ENCODE data around the gene TSPO2.

TSPO2 gene

DNA sequence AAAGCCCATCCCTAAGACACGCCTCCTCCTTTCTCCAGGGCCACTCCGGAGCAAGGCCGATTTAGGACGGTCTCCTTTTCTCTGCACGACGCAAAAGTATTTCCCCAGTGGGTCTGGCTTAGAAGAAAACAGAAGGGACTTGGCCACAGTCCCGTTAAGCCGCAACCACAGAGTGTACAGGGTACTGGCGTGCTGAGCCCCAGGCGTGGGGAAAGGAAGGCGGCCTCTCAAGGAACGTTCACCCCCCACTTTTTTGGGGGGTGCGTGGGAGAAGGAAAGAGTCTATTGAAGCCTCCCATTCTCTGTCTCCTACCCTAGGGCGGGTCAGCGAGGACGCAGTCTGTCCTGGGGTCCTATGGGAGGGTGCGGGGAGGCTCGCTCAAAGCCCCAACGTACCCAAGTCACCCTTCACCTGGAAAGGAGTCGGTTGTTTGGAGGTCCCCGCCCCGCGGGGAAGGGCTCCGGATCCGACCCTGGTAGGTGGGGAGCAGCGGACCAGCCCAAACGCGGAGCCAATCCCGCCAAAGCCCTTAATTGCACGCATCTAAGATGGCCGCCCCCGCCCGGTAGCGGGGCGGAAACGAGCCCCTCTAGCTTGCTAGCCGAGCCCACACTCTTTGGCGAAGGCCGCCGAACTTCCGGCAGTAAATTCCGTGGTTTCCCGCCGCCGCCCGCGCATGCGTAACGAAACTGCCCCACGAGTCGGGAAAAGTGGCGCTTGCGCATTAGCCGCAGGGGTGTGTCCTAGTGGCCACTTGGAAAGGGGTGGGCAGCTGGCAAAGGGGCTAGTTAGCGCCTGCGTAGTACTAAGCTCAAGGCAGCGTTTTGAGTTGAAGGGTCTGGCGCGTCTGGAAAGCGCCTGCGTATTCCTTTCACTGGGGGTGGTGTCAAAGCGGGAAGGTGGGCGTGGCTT lies 29.9 kb downstream of the TSPO2 start, which contains the start of gene OARD1:
Gene OARD1, minus strand, starts transcription at position 434 of the 913 bp plus-strand sequence. CDS start 722 bp downstream, outside the sequence.
- in situ Hi-C loops (cut with MboI; ENCODE audit: low pct_unique_long_range_greater_than_20kb, low sequenced_read_pairs) = no loop called here
- DNase-seq = peak; percentile 99

DNA sequence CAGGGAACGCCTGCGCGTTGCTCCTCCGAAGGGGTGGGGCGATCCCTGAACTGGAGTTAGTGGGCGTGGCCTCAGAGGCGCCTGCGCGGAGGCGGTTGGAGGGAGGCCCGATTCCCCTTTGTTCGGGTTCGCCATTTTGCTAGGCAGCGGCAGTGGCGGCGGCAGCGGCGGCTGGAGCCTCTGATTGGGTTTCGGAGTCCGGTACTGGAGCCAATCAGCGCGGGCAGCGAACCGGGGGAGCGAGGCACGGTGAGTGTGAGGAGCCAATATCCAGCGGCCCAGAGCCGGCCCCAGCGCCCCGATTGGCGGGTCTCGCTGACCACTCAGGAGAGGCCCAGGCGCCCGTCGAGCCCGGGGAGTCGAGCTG lies 30.6 kb downstream of the TSPO2 start, which contains the start of gene NFYA:
Gene NFYA, plus strand, starts transcription at position 139 of the 367 bp plus-strand sequence. CDS start 6,116 bp downstream, outside the sequence.
- in situ Hi-C loops (cut with MboI; ENCODE audit: low pct_unique_long_range_greater_than_20kb, low sequenced_read_pairs) = no loop called here
- no peak for DNase-seq

DNA sequence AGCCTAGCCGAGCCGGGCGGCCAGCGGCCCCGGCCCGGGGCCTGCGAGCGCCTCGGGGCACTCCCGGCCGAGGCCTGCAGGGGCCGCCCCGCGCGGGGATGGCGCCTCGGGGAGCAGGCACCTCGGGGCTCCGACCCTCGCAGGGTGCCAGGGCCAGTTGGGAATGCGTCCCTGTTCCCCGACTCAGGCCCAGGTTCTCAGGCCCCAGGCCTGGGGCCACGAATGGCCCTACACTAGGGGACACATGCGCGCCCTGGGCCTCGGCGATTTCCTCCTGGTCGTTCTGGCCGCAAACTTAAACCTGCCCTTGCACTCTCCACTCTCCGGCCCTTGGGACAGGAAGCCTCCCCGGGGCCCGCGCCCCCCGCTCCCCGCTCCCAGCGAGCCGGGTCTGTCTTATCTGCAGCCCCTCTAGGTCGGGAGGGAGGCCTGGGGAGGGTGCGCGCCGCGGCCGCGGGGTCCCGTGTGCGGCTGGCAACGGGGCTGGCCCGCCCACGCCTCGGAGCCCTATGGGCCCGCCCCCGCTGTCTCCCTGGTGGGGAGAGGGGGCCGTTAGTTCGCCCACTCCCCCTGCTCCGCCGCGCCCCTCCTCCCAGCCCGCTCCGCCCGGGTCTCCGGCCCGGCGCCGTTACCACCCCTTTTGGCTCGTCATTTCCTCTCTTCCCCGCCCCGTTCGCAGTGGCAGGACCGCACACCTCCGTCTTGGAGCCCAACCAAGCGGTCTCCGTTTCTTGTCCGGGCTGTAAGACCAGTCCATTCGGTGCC lies 31.1 kb downstream of the TSPO2 start:
- DNase-seq = peak; percentile 88
- in situ Hi-C loops (cut with MboI; ENCODE audit: low pct_unique_long_range_greater_than_20kb, low sequenced_read_pairs) = no loop called here

DNA sequence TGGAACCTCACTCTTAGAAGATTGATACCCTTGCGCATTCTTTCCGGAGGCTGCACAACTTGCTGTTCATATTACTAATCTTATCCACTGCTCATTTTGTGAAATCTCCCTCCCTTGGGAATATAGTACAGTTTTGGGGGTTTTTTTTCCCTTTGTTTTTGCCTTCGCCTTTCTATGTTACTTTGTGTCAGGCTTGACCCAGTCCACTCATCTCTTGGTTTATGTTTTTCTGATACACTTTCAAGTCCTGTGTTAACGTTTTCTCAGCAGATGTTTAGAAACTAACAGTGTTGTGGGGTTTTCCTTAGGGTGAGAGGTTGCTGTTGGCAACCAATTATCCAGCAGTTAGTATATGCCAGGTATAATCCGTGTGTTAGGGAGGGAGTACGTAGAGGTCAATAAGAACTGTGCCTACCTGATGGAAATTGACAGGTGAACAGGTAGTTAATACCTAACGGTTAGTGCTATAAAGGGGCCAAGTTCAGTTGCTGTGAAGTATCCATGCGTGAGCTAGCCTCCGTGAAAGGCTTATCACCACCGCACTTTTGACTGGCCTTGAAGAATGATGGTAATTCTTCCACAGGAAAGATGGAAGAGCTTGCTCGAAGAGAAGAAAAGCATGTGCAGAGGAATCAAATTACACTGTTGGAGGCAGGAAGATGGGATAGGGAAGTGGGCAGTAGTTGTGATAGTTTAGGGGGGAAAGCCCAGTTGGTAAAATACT lies 31.9 kb downstream of the TSPO2 start:
- in situ Hi-C loops (cut with MboI; ENCODE audit: low pct_unique_long_range_greater_than_20kb, low sequenced_read_pairs) = no loop called here
- peak; percentile 57 for DNase-seq

DNA sequence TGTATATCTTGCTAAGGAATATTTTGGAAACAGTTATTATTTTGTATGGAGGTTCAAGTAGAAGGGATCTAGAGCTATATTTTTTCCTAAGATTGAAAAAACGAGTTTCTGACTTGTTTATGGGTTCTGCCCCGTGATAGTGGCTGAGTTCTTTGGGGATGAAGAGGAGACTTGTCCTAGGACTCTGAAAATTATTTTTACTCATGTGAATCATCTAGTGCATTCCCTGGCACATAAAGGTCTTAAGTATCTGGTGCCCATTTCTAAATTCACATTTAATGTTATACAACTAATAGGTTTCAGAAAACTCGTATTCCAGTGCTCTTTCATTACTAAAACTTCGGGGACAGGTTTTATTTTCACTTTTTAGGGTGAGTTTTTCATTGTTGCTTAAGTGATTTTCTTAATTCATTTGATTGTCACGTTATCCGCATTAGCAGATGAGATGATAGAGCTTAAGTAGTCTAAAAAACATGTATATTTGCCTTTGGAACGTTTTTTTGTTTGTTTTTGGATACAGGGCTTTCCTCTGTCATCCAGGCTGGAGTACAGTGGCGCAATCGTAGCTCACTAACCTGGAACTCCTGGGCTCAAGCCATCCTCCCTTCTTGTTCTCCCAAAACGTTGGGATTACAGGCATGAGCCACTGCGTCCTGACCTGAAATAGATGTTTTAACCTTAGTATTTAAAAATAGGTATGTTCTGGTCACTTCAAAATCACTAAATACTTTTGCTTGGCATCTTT lies 32.6 kb downstream of the TSPO2 start:
- DNase-seq = no peak

DNA sequence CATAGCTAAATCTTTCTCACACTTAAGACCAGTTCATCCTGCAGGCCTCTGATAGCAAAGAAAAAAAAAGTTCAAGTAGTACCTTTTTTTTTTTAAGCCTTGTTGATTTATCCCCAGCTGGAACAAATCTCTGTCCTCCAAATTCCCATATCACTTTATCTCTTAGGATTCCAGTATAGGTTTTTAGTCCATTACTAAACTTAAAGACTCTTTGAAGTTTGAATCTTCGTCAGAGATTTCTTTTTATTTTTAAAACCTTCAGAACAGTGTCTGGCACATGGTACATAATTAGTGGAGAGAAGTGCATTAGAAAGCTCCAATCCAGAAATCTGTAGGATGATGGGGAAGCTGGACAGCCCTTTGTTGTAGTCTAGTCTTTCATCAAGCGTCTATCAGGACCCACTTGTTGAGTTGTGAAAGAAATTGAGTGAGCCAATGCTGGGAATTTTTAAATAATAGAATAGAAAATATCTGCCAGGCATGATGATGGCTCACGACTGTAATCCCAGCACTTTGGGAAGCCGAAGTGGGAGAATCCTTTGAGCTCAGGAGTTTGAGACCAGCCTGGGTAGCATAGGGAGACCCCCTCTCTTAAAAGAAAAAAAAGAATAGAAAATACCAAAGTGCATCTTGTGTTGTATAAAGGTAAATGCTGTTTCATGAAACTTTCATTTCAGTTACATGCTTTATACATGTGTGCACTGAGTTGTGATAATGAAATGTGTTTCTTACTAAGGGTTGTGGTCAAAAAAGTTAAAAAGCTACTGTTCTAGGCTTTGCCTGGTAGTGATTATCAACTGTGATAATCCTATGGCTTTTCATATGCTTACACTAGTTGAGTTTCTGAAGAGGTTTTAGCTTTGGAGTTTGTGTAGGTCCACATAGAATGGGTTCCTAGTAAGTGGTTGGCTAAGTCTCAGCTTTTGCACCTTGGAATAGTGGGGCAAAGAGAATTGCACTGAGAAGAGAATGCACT lies 33.7 kb downstream of the TSPO2 start:
- in situ Hi-C loops (cut with MboI; ENCODE audit: low pct_unique_long_range_greater_than_20kb, low sequenced_read_pairs) = no loop called here
- no peak for DNase-seq

More for the DNA sequence above, 32.6 kb downstream of the TSPO2 start:
- in situ Hi-C loops (cut with MboI; ENCODE audit: low pct_unique_long_range_greater_than_20kb, low sequenced_read_pairs) = no loop called here

DNA sequence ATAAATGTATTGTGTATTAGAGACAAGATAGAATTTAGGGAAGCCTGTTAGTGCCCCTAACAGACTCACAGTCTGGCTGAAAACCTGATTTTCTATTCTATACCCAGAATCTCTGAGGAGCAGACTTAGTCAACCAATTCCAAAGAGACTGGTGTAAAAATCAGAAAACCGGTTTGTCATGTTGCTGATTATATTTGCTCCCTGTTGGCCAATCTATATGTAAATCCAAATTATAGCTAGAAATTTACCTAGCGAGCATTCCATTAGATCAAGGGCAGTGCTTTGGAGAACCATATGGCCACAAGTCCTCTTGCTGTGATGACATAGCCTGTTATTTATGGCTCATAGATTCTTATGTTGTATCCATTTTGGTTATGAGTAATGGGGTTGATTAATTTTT lies 35.3 kb downstream of the TSPO2 start:
- no peak for DNase-seq
- in situ Hi-C loops (cut with MboI; ENCODE audit: low pct_unique_long_range_greater_than_20kb, low sequenced_read_pairs) = no loop called here

DNA sequence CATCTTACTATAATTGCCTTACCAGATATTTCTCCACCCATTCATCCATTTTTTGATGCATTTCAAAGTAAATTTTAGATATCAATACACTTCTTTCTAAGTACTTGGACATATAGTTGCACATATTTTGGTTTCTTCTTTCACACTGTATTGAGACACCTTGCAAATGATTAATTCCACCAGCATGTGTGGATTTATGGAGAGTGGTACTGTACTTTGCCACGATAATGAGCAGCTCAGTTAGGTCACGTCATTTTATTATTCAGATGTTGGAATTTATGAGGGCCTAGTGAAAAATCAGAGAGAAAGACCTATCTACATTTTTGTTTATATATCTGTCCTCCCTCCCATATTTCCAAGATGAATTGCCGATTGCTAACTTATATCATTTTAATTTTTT lies 35.8 kb downstream of the TSPO2 start:
- no peak for DNase-seq
- in situ Hi-C loops (cut with MboI; ENCODE audit: low pct_unique_long_range_greater_than_20kb, low sequenced_read_pairs) = no loop called here

DNA sequence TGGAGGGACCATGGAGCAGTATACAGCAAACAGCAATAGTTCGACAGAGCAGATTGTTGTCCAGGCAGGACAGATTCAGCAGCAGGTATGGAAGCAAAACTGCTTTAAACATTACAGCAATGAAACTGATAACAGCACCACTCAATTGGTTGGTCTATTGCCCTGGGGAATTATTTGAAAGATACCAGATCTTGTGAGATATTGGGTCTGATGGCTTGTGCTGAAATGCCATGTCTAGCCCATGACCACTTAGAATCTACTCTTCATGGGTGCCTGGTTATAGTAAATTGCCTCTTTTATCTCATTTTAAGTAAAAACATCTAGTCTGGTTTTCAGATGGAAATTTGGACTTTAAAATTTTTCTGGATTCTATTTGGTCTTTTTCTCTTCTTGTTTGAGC lies 36.8 kb downstream of the TSPO2 start:
- in situ Hi-C loops (cut with MboI; ENCODE audit: low pct_unique_long_range_greater_than_20kb, low sequenced_read_pairs) = no loop called here
- no peak for DNase-seq

DNA sequence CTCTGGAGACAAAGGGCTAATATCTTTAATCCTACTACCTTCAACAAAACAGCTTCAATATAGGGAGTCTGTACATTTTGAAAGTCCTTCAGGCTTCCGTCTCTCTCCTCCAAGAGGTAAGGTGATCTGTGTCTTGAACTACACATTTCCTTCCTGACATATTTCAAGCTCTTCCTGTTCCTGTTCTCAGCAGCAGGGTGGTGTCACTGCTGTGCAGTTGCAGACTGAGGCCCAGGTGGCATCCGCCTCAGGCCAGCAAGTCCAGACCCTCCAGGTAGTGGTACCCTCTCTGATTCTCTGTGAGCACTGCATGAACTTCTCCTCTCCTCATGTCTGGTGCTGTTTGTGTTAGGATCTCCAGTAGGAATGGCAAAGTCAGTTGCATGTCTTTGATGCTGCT lies 38.4 kb downstream of the TSPO2 start:
- DNase-seq = no peak
- in situ Hi-C loops (cut with MboI; ENCODE audit: low pct_unique_long_range_greater_than_20kb, low sequenced_read_pairs) = no loop called here

DNA sequence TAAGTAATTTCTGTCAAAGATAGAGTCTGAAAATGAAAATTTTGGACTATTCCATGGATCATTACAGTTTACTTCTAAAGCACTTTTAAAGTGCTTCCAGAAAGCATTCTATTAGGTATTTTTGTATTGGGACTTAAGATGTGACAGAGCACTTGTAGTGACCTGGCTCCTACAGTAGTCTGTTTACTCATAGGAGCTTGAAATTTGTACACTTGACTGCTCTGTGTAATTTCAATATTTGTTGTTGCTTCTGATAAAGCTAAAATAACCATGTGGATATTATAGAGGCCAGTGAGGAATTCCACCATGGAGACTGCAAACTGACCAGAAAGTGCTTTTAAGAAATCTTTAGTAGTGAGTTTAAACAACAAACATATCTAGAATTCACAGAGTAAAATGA lies 40.8 kb downstream of the TSPO2 start:
- in situ Hi-C loops (cut with MboI; ENCODE audit: low pct_unique_long_range_greater_than_20kb, low sequenced_read_pairs) = no loop called here
- no peak for DNase-seq

DNA sequence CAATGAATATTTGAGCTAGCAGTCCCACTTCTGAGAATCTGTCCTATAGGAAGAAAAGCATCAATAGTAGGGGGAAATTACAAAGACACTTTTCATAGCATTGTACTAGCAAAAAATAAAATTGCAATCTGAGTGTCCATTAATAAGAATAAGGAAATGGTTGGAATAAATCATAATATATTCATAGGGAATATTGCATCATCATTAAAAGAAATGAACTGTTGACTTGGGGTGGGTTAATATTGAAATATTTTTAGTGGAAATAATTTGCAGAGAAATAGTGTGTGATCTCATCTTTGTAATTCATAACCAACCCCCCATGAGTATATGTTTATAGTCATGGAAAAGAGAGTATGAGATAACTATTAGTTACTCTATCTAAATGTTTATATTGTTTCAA lies 42.9 kb downstream of the TSPO2 start:
- in situ Hi-C loops (cut with MboI; ENCODE audit: low pct_unique_long_range_greater_than_20kb, low sequenced_read_pairs) = no loop called here
- DNase-seq = no peak

DNA sequence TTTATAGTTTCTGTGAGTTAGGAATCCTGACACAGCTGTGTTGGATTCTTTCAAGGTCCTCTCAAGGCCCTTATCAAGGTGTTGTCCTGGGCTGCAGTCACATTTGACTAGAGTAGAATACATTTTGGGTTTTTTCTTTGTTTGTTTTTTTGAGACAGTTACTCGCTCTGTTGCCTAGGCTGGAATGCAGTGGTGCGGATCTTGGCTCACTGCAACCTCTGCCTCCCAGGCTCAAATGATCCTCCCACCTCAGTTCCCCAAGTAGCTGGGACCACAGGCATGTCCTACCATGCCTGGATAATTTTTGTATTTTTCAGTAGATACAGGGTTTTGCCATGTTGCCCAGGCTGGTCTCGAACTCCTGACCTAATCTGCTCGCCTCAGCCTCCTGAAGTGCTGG lies 46.2 kb downstream of the TSPO2 start:
- in situ Hi-C loops (cut with MboI; ENCODE audit: low pct_unique_long_range_greater_than_20kb, low sequenced_read_pairs) = no loop called here
- no peak for DNase-seq

DNA sequence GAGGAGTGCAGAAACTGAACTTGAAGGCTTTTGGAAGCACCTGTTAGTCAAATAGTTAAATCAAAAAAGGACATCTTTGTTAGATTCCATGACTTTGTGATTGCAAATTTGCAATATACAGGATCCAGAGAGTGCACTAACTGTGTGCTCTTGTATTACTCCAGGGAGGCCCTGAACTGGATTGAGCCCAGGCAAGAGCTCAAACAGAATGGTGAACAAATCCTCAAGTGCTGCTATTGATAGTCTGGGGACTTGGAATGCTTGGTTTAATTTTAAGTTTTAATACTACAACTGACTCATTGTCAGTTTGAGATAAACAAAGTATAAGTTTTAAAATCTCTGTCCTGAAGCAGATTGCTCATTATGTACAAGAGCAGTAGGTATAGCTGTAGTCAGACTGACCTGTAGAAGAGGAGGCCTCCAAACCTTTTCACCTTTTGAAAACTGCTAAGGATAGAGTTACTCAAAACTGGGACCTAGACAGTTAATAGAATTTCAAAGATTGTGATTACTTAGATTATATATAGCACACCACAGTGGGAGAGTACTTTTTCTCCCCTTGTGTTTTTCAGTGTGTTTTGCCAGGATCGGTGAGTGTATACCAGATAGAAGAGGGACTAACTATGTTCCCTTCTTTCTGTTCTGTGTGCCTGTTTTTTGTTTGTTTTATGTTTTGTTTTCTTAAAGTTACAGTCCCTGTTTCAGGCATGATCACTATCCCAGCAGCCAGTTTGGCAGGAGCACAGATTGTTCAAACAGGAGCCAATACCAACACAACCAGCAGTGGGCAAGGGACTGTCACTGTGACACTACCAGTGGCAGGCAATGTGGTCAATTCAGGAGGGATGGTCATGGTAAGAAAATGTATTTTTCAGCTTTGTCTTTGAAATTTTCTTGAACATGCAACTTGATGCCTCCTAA lies 48.8 kb downstream of the TSPO2 start:
- DNase-seq = no peak
- in situ Hi-C loops (cut with MboI; ENCODE audit: low pct_unique_long_range_greater_than_20kb, low sequenced_read_pairs) = no loop called here

DNA sequence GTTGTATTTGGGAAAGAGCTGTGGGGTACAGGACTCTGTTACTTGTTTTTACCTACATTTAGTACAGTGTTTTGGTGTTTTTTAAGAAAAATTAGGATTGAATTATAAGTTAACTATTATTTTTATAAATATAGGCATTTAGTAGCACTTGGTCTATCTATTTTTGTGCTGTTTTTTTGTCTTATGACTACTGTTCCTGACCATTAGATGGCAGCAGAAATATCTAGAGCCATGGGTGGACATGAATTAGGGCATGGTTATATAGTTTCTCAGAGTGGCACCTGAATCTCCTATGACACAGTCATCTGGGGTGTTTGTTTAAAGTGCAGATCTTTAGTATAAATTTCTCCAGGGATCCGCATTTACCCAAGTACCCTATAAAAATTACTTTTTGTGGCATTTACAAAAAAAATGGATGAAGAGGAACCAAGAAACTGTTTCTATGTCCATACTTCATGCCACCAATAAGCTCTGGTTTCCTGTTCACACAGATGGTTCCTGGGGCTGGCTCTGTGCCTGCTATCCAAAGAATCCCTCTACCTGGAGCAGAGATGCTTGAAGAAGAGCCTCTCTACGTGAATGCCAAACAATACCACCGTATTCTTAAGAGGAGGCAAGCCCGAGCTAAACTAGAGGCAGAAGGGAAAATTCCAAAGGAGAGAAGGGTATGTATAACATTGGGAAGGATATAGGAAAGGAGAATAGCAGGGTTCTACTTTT lies 50.3 kb downstream of the TSPO2 start:
- in situ Hi-C loops (cut with MboI; ENCODE audit: low pct_unique_long_range_greater_than_20kb, low sequenced_read_pairs) = no loop called here
- peak; percentile 40 for DNase-seq

DNA sequence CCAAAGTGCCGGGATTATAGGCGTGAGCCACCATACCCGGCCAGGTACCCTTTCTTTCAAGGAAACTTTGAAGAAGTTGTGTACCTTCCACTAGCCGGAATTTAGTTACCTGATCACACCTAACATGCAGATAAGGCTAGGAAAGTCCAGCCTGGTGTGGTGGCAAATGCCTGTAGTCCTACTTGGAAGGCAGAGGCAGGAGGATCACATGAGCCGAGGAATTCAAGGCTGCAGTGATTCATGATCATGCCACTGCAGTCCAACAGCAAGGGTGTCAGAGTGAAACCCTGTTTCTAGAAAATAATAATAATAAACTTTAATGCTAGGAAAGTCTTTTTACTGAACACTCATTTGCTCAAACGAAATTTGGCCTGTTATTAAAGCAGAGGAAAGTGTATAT lies 51.5 kb downstream of the TSPO2 start:
- in situ Hi-C loops (cut with MboI; ENCODE audit: low pct_unique_long_range_greater_than_20kb, low sequenced_read_pairs) = no loop called here
- DNase-seq = no peak
